Testis (tissue), 3 donors: ENCODE measurements around the gene FARP1. TPM values are rescaled to one million over a fixed set of nuclear protein-coding genes. Genes with fewer than 3 reads are reported as not detected.

Experiments
- DNase-seq: peaks from one replicate; pipeline ENCODE4 v3.0.0-alpha.2; 2019
- H3K27ac ChIP-seq, 2 donors: fragments of 200-600 bp; sonication (generic); one replicate each; pipeline ENCODE4 v1.5.1; 2019
- H3K27me3 ChIP-seq: fragments of 200-600 bp; sonication (generic); one replicate; pipeline ENCODE4 v1.5.1; 2019
- H3K36me3 ChIP-seq: fragments of 200-600 bp; sonication (generic); one replicate; pipeline ENCODE4 v1.5.1; 2017; ENCODE audit warnings: low read depth; ENCODE audit errors: missing control alignments
- H3K4me1 ChIP-seq: fragments of 200-600 bp; sonication (generic); one replicate; pipeline ENCODE4 v1.5.1; 2019
- H3K4me3 ChIP-seq, 2 donors: fragments of 200-600 bp; sonication (generic); one replicate each; pipeline ENCODE4 v1.5.1; 2017 to 2019
- H3K9me3 ChIP-seq: fragments of 200-600 bp; sonication (generic); one replicate; pipeline ENCODE4 v1.5.1; 2017
- POLR2A ChIP-seq: fragments of 450-650 bp; IDR thresholded peaks from one replicate; pipeline ENCODE4 v1.6.1; 2017; ENCODE audit warnings: antibody characterized with exemption, mild to moderate bottlenecking, moderate library complexity
- WGBS, 2 donors: methylation state at CpG; one replicate each; pipeline ENCODE4 v1.1.5; 2018; 5-methylcytosine and 5-hydroxymethylcytosine counted together
- intact Hi-C: fragments of 100-400 bp; cut with DNase I; formaldehyde crosslinking; loops from one replicate; pipeline ENCODE4 v1.15.1; 2023; ENCODE audit warnings: low total_unique reads
- polyA plus RNA-seq: library from polyadenylated mRNA; stranded (reverse); fragments of 350-450 nt; fragmentation: Illumina TruSeq; extraction: RNeasy Lipid Tissue Mini Kit (QIAGEN cat#74804); gene quantifications from one replicate; pipeline ENCODE4 v1.2.3, GENCODE V29; 2014; ENCODE audit warnings: low read depth, low replicate concordance; ENCODE audit not compliant: insufficient read depth
- total RNA-seq, 2 donors: library from RNA; depleted of rRNA; stranded (reverse); fragments of >200 nt; gene quantifications; one replicate each; pipeline ENCODE4 v1.2.3, GENCODE V29; 2016
- TF ChIP-seq, protein P1 (sequence below), 3 experiments: fragments of 450-650 bp in 2 of 3; fragments of 200-600 bp in 1 of 3; sonication (generic) in 1 of 3; IDR thresholded peaks; one replicate each; pipeline ENCODE4 v1.5.1; 2016 to 2019; ENCODE audit warnings: antibody characterized with exemption in 3 of 3, mild to moderate bottlenecking in 2 of 3, moderate library complexity in 1 of 3

FARP1 gene
- total and polyA plus RNA-seq, 3 donors from 2014 or later, result 54.0 to 130 (median 69.1) TPM

DNA sequence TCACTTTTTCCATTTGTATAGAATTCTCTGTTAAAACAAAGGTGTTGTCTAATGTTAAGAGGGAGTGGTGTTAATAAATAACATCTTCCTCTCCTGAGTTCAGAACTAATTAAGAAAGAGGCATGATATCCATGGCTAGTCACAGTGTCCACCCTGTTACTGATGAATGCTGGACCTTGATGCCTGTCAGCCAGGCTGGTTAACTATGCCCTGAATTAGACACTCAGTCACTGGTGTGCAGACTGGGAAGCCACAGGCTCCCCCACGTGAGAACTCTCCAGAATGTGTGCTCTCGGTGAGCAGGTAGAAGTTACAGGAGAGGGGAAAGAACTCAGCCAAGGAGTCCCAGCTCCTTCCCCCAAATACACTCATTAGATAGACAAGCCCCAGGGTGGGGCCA is 90.2 kb downstream of the FARP1 start:
- DNase-seq, result no peak
- Histone ChIP-seq H3K4me3 (no peak overlapping the region), H3K27ac (no peak overlapping the region), H3K27me3 (no peaks in the 10 kb centered on the region), H3K9me3 (no peaks in the 10 kb centered on the region), H3K4me1 (no peaks in the 10 kb centered on the region), H3K36me3 (no peaks in the 10 kb centered on the region)
- 72 to 77% methylated on average over 2 of the region's 2 CpGs for WGBS, 2 donors
- intact Hi-C loops, result no loop called here
- TF ChIP-seq POLR2A, result no peak
- TF ChIP-seq, protein P1, sequence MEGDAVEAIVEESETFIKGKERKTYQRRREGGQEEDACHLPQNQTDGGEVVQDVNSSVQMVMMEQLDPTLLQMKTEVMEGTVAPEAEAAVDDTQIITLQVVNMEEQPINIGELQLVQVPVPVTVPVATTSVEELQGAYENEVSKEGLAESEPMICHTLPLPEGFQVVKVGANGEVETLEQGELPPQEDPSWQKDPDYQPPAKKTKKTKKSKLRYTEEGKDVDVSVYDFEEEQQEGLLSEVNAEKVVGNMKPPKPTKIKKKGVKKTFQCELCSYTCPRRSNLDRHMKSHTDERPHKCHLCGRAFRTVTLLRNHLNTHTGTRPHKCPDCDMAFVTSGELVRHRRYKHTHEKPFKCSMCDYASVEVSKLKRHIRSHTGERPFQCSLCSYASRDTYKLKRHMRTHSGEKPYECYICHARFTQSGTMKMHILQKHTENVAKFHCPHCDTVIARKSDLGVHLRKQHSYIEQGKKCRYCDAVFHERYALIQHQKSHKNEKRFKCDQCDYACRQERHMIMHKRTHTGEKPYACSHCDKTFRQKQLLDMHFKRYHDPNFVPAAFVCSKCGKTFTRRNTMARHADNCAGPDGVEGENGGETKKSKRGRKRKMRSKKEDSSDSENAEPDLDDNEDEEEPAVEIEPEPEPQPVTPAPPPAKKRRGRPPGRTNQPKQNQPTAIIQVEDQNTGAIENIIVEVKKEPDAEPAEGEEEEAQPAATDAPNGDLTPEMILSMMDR (IDR thresholded peaks at IDR 0.05), result no peak

DNA sequence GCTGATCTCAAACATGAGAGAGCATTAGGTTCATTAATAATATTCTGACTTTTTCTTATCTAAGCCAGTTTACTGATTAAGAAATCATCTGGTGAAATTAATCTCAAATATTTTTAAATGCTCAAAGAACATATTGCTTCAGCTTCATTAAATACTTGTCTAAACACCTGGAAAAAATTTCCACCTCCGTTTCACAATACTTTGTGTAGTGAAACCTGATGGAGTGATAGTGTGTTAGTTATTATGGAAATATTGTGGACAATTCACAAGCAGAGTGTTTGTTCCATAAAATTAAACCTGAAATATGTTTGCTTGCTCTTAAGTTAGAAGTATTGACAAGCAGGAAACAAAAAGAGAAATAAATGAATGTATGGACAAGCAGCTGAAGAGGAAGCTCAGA is 91.5 kb downstream of the FARP1 start:
- DNase-seq, result no peak
- Histone ChIP-seq H3K9me3 (no peaks in the 10 kb centered on the region), H3K27ac (no peak overlapping the region), H3K4me1 (no peaks in the 10 kb centered on the region), H3K4me3 (no peak overlapping the region), H3K36me3 (no peaks in the 10 kb centered on the region), H3K27me3 (no peaks in the 10 kb centered on the region)
- TF ChIP-seq POLR2A, result no peak
- TF ChIP-seq, protein P1 (IDR thresholded peaks at IDR 0.05), result no peak
- 92 to 94% methylated on average over 1 of the region's 1 CpG for WGBS, 2 donors
- intact Hi-C loops, result no loop called here

DNA sequence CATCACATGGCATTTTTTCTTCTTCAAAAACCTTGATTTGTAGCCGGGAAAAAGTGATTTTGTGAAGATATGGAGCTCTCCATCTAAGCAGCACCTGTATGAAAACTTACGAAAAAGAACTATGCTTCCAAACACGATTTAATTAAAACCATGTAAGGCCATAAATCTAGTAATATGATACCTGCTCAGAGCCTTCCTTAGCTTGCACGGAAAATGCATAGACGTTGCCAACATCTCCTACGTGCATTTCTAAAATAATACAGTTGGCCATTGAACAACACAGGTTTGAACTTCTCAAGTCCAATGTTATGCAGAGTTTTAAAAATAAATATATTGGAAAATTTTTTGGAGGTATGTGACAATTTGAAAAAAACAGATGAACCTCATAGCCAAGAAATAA is 93.3 kb downstream of the FARP1 start:
- intact Hi-C loops, result no loop called here
- no peak for DNase-seq
- 87% methylated on average over 6 of the region's 6 CpGs for WGBS, 2 donors
- Histone ChIP-seq H3K27ac (no peak overlapping the region), H3K27me3 (no peaks in the 10 kb centered on the region), H3K9me3 (no peaks in the 10 kb centered on the region), H3K4me1 (no peaks in the 10 kb centered on the region), H3K36me3 (no peaks in the 10 kb centered on the region), H3K4me3 (no peak overlapping the region)
- TF ChIP-seq, protein P1 (IDR thresholded peaks at IDR 0.05), result no peak
- no peak for TF ChIP-seq POLR2A

DNA sequence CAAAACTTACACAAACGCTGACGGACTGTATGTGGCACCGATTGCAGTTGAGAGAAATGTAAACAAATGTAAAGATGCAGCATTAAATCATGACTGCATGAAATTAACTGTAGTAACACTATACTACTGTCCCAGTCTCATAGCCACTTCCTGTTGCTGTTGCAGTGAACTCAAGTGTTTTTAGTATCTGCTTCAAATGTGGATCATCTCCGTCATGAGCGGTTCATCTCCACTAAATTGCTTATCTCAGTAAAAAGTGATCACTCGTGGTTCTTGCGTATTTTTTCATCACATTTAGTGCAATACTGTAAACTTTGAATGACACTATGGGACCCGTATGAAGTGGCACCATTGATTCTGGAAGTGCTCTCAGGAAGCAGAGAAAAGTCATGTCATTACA is 94.4 kb downstream of the FARP1 start:
- TF ChIP-seq POLR2A, result no peak
- TF ChIP-seq, protein P1 (IDR thresholded peaks at IDR 0.05), result no peak
- Histone ChIP-seq H3K27ac (no peak overlapping the region), H3K4me3 (no peak overlapping the region), H3K36me3 (no peaks in the 10 kb centered on the region), H3K27me3 (no peaks in the 10 kb centered on the region), H3K9me3 (no peaks in the 10 kb centered on the region), H3K4me1 (no peaks in the 10 kb centered on the region)
- 92 to 93% methylated on average over 8 of the region's 8 CpGs for WGBS, 2 donors
- DNase-seq, result no peak
- intact Hi-C loops, result no loop called here
